Duodenal mucosa (tissue), 2 donors: ENCODE measurements around the gene CSNK1G2.

Experiments used
- H3K27ac ChIP-seq: one replicate; pipeline ENCODE4 v1.7.0; 2013; ENCODE audit warnings: low read depth, low read length
- H3K27me3 ChIP-seq, 2 donors: one replicate each; pipeline ENCODE4 v1.7.0; 2013; ENCODE audit warnings: low read length in 2 of 2, control low read depth in 1 of 2; ENCODE audit not compliant: insufficient read depth in 2 of 2, control insufficient read depth in 1 of 2
- H3K36me3 ChIP-seq, 2 donors: one replicate each; pipeline ENCODE4 v1.7.0; 2013; ENCODE audit warnings: low read length in 2 of 2, control low read depth in 1 of 2; ENCODE audit not compliant: insufficient read depth in 2 of 2, control insufficient read depth in 1 of 2
- H3K4me1 ChIP-seq, 2 donors: one replicate each; pipeline ENCODE4 v1.7.0; 2013; ENCODE audit warnings: low read length in 2 of 2, control low read depth in 1 of 2; ENCODE audit not compliant: insufficient read depth in 2 of 2, control insufficient read depth in 1 of 2
- H3K4me3 ChIP-seq, 2 donors: one replicate each; pipeline ENCODE4 v1.7.0; 2013; ENCODE audit warnings: low read length in 2 of 2, low read depth in 1 of 2
- H3K9ac ChIP-seq, 2 donors: one replicate each; pipeline ENCODE4 v1.7.0; 2013; ENCODE audit warnings: low read length in 2 of 2, low read depth in 1 of 2
- H3K9me3 ChIP-seq, 2 donors: one replicate each; pipeline ENCODE4 v1.7.0; 2013; ENCODE audit warnings: low read length in 2 of 2, control low read depth in 1 of 2; ENCODE audit not compliant: control insufficient read depth in 1 of 2

CSNK1G2 gene

DNA sequence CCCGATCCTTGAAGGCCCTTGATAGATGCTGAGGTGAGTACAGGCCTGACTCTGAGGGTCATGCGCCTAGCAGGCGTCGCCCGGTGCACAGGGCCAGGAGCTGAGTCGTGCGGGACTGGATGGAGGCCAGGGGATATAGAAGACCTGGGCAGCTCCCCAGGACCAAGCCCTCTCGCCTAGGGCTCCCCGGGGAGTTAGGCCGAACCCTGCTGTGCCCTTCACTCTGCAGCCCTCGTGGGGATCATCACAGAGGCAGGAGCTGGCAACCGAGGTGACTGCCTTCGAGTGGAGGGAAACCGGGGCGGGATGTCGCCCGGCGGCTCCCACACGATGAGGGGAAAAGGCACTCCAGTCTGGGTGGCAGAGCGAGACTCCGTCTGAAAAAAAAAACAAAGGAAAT, 11.7 kb downstream of the CSNK1G2 start:
- Histone ChIP-seq H3K9me3 (no peaks in the 10 kb centered on the region), H3K27me3 (no peaks in the 10 kb centered on the region), H3K4me3 (no peak overlapping the region), H3K27ac (no peak overlapping the region), H3K4me1 (no peaks in the 10 kb centered on the region), H3K9ac (no peak overlapping the region), H3K36me3 (peaks cover 0 to 30% of the 10 kb centered on the region in 2 donors)

DNA sequence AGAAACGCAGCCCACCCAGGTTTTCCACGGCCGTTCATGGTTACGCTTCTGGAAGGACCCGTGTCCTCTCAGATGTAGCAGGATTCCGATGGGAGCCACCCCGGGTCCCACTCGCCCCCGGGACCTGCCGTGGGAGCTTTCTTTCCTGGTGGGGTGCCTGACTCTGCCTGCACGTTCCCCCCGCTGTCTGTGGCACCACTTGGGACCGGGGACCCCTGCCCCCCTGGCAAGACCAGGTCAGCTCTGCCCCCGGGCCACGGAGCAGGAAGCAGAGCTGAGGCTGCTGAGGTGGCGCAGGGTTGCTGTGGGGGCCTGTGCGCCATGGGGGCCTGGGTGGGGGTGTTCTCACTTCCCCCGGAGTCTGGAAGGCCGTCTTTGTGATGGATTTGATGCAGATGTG, 12.1 kb downstream of the CSNK1G2 start:
- H3K4me3 ChIP-seq = no peak overlapping the region
- H3K9ac ChIP-seq = no peak overlapping the region
- no peaks in the 10 kb centered on the region for H3K9me3 ChIP-seq

DNA sequence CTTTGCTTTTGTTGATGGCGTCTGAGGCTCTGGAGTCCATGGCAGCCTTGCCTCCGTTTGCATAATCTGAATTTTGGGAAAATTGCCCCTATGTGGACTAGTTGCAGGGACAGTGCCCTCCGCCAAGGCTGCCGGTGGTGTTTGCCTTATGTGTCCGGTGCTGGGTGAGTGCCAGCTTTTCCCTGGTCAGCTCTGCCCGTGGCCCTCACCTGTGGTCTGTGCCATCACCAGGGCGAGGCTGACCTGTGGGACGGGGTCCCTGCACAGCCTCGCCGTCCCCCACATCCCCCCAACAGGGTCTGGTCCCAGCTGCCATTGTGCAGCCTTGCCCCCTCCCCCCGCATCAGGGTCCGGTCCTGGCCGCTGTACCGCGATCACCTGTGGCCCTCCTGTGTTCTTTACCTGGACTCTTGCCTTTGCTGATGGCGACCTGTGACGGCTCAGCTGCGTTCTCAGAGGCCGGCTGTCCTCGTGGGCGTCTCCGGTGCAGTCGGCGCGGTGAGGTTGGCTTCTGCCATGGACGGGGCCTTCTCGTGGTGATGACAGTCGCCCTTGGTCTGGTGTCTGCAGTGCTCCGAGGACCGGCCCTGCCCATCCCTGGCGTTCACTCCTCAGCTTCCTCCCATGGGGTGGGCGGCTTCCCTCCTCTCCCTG, 12.6 kb downstream of the CSNK1G2 start:
- Histone ChIP-seq H3K4me3 (no peak overlapping the region), H3K27ac (no peak overlapping the region), H3K27me3 (no peaks in the 10 kb centered on the region), H3K9me3 (no peaks in the 10 kb centered on the region), H3K4me1 (no peaks in the 10 kb centered on the region), H3K36me3 (peaks cover 0 to 30% of the 10 kb centered on the region in 2 donors), H3K9ac (no peak overlapping the region)

More for the DNA sequence above, 12.1 kb downstream of the CSNK1G2 start:
- H3K4me1 ChIP-seq = no peaks in the 10 kb centered on the region
- H3K27ac ChIP-seq = no peak overlapping the region
- peaks cover 0 to 30% of the 10 kb centered on the region in 2 donors for H3K36me3 ChIP-seq
- H3K27me3 ChIP-seq = no peaks in the 10 kb centered on the region

DNA sequence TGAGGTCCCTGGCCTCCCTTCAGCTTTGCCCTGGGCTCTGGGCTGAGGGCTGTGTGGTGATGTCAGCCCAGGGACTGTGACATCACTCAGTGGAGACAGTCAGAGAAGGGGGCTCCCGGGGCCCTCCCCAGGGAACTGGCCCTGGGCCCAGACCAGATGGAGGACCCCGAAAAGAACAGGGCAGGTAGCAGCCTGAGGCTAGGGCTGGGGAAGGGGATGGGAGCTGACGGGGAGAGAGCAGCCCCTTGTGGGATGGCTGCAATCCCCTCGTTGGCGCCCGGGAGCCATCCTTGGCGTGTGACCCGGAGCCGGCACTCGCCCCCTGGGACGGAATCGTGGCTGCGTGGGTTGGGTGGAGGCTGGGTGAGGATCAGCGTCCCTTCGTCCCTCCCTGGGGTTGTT, 13.6 kb downstream of the CSNK1G2 start:
- no peaks in the 10 kb centered on the region for H3K4me1 ChIP-seq
- H3K27ac ChIP-seq = no peak overlapping the region
- H3K9ac ChIP-seq = no peak overlapping the region
- no peak overlapping the region for H3K4me3 ChIP-seq
- no peaks in the 10 kb centered on the region for H3K27me3 ChIP-seq
- no peaks in the 10 kb centered on the region for H3K9me3 ChIP-seq
- H3K36me3 ChIP-seq = peaks cover 0 to 21% of the 10 kb centered on the region in 2 donors

DNA sequence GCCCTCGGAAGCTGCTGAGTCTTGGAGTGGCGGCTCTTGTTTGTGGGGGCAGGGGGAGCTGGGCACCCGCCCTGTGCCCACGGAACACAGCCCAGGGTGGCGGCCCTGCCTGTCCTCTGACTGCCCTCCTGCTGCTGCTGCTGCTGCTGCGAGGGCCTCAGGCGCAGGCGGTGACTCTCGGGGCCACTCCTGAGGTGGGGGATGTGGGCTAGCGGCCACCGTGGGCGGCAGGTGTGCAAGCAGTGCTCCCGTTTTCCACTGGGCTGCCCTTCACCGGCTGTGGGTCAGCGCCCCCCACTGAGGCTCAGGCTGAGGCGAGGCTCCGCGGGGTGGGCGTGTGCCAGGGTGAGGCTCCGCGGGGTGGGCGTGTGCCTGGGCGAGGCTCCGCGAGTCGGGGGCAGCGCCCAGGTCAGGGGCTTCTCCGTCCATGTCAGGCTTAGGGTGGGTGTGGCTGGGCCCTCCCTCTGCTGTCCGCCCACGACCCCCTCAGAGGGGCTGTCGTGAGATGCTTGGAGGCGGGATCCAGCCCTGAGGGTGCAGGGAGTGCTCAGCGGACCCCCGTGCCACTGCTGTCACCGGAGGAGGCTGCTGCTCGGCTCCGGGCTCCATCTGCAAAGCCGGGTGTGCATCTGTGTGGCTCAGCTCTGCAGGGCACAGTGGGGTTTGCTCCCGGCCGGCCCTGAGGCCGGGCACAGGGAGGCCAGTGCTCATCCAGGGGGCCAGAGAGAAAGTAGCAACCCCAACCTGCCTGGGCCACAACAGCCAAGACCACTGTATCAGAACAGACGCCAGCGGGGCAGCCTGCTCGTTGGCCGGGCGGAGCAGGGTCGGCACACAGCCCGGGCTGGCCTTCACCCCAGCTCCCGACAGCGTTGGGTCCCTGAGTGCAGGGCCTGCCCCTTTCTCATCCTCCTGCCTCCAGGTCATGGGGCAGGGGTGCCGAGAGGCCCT, 14.5 kb downstream of the CSNK1G2 start:
- H3K36me3 ChIP-seq = peaks cover 0 to 18% of the 10 kb centered on the region in 2 donors
- no peak overlapping the region for H3K4me3 ChIP-seq
- no peaks in the 10 kb centered on the region for H3K27me3 ChIP-seq
- no peak overlapping the region for H3K27ac ChIP-seq
- H3K4me1 ChIP-seq = no peaks in the 10 kb centered on the region
- no peak overlapping the region for H3K9ac ChIP-seq
- no peaks in the 10 kb centered on the region for H3K9me3 ChIP-seq

DNA sequence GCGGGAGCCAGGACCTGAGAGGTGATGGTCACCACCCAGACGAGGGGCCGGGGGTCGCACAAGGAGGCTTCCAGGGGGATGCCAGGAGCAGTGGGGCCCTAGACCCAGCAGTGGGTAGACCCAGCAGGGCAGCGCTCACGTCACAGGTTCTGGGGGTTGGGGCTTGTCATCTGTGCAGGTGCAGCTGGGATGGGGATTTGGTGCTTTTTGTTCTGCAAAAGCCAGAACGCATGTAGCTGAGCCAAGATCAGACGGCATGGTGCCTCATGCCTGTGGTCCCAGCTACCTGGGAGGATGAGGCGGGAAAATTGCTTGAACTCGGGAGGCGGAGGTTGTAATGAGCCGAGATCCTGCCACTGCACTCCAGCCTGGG, 15.1 kb downstream of the CSNK1G2 start:
- H3K27ac ChIP-seq = no peak overlapping the region
- no peak overlapping the region for H3K9ac ChIP-seq

DNA sequence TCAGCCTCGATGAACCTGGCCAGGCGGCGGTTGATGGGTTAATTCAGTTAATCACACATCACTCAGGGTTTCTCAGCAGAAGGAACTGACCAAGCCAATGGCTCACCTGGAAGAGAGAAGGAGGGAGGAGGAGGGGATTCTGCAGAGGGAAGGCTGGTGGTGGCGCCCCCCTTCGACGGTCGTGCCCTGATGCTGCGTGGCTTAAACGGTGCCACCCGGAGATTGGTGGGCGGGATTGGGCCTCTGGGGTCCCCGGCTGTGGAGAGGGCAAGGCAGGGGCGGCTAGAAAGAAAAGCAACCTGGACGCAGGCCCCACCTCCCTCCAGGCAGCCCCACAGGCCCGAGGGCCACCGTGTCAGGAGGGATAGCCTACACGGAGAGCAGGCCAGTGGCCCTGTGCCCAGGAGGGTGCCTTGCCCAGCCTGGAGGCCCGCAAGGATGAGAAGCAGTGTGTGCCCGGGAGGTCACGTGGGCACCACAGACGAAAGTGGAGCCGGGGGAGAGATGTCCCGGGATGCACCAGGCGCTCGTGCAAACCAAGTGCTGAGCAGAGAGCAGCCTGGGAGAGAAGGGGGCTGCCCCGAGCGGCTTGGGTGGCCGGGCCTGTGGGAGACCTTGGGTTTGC, 16.0 kb downstream of the CSNK1G2 start:
- H3K36me3 ChIP-seq = peaks cover 0 to 17% of the 10 kb centered on the region in 2 donors
- no peak overlapping the region for H3K4me3 ChIP-seq
- H3K4me1 ChIP-seq = no peaks in the 10 kb centered on the region
- no peaks in the 10 kb centered on the region for H3K9me3 ChIP-seq
- H3K9ac ChIP-seq = no peak overlapping the region
- H3K27me3 ChIP-seq = no peaks in the 10 kb centered on the region
- no peak overlapping the region for H3K27ac ChIP-seq

More for the DNA sequence above, 15.1 kb downstream of the CSNK1G2 start:
- Histone ChIP-seq H3K4me3 (no peak overlapping the region), H3K4me1 (no peaks in the 10 kb centered on the region), H3K9me3 (no peaks in the 10 kb centered on the region), H3K36me3 (peaks cover 0 to 18% of the 10 kb centered on the region in 2 donors), H3K27me3 (no peaks in the 10 kb centered on the region)

DNA sequence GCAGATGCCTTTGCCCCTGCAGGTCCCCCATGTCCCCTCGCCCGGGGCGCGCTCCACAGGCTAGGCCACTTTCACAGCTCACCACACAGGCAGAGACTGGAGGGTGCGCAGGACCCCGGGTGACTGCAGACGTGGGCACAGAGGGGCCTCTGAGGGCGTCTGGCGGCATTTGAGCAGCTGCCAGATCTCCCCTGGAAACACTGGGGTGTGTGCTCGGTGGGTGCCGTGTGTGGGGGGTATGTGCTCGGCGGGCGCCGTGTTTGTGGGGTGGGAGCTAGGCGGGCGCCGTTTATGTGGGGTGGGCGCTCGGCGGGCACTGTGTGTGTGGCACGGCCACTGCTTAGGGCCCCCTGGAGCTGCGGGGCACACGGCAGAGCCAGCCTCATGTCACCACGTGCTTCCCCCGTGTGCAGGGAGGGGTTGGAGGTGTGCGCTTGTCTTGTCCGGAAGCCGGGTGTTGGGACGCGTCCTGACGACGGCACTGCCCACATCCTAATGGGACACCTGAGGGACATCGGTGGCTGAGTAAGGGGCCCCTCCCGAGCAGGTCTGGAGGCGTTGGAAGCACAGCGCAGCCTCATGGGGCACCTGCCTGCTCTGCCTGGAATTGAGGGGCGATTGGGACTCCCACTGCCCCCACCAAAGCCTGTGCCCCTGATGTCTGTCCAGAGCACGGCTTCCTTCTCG, 16.7 kb downstream of the CSNK1G2 start:
- H3K36me3 ChIP-seq = peaks cover 0 to 16% of the 10 kb centered on the region in 2 donors
- H3K9me3 ChIP-seq = no peaks in the 10 kb centered on the region
- no peak overlapping the region for H3K4me3 ChIP-seq
- no peak overlapping the region for H3K27ac ChIP-seq
- H3K9ac ChIP-seq = no peak overlapping the region
- H3K27me3 ChIP-seq = no peaks in the 10 kb centered on the region
- H3K4me1 ChIP-seq = no peaks in the 10 kb centered on the region

DNA sequence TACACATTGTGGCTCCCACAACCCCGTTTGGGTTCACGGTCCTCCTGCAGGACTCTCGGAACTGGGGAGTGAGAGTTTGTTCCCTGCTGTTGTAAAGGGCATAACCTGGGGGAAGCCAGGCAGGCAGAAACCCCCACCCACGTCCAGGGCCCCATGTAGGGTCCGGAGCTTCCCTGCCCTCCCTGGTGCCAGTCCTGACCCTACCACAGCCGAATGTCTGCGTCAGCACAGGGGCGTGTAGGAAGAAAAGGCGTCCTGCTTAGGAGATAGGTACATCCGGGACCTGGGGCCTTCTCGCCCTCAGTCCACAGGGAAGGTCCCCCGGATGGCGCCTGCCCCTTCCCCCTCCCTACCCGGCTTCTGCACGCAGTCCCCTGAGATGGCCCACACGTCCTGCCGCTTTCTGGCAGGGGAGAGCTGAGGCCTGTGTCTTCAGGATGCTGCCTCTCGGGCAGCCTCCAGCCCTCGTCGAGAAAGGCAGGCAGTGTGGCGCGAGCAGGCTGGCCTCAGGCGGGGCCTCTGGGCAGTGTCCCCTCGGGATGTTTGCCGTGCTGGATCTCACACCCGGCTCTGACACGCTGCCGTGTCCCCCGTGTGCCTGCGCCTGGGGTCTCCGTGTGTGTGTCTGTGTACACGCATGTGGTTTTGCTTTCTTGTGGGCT, 19.1 kb downstream of the CSNK1G2 start:
- no peaks in the 10 kb centered on the region for H3K9me3 ChIP-seq
- H3K36me3 ChIP-seq = peaks cover 0 to 10% of the 10 kb centered on the region in 2 donors
- no peaks in the 10 kb centered on the region for H3K4me1 ChIP-seq
- H3K27me3 ChIP-seq = no peaks in the 10 kb centered on the region
- no peak overlapping the region for H3K27ac ChIP-seq
- H3K4me3 ChIP-seq = no peak overlapping the region
- H3K9ac ChIP-seq = no peak overlapping the region
